Measurements from ENCODE around the gene PDLIM1.

- TF ChIP-seq, protein P1, sequence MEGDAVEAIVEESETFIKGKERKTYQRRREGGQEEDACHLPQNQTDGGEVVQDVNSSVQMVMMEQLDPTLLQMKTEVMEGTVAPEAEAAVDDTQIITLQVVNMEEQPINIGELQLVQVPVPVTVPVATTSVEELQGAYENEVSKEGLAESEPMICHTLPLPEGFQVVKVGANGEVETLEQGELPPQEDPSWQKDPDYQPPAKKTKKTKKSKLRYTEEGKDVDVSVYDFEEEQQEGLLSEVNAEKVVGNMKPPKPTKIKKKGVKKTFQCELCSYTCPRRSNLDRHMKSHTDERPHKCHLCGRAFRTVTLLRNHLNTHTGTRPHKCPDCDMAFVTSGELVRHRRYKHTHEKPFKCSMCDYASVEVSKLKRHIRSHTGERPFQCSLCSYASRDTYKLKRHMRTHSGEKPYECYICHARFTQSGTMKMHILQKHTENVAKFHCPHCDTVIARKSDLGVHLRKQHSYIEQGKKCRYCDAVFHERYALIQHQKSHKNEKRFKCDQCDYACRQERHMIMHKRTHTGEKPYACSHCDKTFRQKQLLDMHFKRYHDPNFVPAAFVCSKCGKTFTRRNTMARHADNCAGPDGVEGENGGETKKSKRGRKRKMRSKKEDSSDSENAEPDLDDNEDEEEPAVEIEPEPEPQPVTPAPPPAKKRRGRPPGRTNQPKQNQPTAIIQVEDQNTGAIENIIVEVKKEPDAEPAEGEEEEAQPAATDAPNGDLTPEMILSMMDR (IDR thresholded peaks at IDR 0.05 in 2 of 3, conservative IDR thresholded peaks at IDR 0.05 in 1 of 3; ENCODE audit: insufficient read depth in 2 of 3, low read depth in 1 of 3, low read length in 3 of 3): no peak
- TF ChIP-seq POLR2A (conservative IDR thresholded peaks at IDR 0.05) (no peak), HMGN3 (IDR thresholded peaks at IDR 0.05; ENCODE audit: borderline replicate concordance, extremely low read depth, insufficient read length, low read depth, low read length) (no peak), SRF (CRISPR knock-in tag; IDR thresholded peaks at IDR 0.05) (no peak), SMC3 (conservative IDR thresholded peaks at IDR 0.05; ENCODE audit: insufficient read depth, low read depth, low read length) (no peak), ZNF644 (tag; IDR thresholded peaks at IDR 0.05; ENCODE audit: low read depth) (no peak), GTF2B (IDR thresholded peaks at IDR 0.05; ENCODE audit: extremely low read depth, insufficient read length) (no peak), MAX (CRISPR knock-in tag; IDR thresholded peaks at IDR 0.05) (no peak), ZNF436 (CRISPR knock-in tag; IDR thresholded peaks at IDR 0.05) (no peak), ATF1 (CRISPR knock-in tag; IDR thresholded peaks at IDR 0.05) (no peak), ATF1 (tag; IDR thresholded peaks at IDR 0.05) (no peak)
- TF ChIP-seq, protein P2, sequence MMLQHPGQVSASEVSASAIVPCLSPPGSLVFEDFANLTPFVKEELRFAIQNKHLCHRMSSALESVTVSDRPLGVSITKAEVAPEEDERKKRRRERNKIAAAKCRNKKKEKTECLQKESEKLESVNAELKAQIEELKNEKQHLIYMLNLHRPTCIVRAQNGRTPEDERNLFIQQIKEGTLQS (IDR thresholded peaks at IDR 0.05): 0 out of 2 replicates have a peak, but pooled peaks have one; percentile 4
- TF ChIP-seq, protein P2 (CRISPR knock-in tag; conservative IDR thresholded peaks at IDR 0.05): no peak
- TF ChIP-seq, protein P3, sequence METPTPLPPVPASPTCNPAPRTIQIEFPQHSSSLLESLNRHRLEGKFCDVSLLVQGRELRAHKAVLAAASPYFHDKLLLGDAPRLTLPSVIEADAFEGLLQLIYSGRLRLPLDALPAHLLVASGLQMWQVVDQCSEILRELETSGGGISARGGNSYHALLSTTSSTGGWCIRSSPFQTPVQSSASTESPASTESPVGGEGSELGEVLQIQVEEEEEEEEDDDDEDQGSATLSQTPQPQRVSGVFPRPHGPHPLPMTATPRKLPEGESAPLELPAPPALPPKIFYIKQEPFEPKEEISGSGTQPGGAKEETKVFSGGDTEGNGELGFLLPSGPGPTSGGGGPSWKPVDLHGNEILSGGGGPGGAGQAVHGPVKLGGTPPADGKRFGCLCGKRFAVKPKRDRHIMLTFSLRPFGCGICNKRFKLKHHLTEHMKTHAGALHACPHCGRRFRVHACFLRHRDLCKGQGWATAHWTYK (CRISPR knock-in tag; IDR thresholded peaks at IDR 0.05): no peak
- TF ChIP-seq, protein P4, sequence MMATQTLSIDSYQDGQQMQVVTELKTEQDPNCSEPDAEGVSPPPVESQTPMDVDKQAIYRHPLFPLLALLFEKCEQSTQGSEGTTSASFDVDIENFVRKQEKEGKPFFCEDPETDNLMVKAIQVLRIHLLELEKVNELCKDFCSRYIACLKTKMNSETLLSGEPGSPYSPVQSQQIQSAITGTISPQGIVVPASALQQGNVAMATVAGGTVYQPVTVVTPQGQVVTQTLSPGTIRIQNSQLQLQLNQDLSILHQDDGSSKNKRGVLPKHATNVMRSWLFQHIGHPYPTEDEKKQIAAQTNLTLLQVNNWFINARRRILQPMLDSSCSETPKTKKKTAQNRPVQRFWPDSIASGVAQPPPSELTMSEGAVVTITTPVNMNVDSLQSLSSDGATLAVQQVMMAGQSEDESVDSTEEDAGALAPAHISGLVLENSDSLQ (IDR thresholded peaks at IDR 0.05): no peak
These were observed 13.1 kb upstream of the PDLIM1 start for GRCh38 chr10:95303950-95304349.

Data from K562 (cell line).